DOHH2 (cell line): ENCODE measurements around the gene XAGE2.

Experiments used
- H3F3A ChIP-seq: fragments of 200-600 bp; sonication (generic), shearing (Covaris generic); 2 replicates; pipeline ENCODE4 v1.6.0; 2016; ENCODE audit warnings: antibody characterized with exemption, mild to moderate bottlenecking; ENCODE audit not compliant: control insufficient read depth, insufficient read depth
- H3K27ac ChIP-seq: fragments of 200-600 bp; sonication (generic); 2 replicates; pipeline ENCODE4 v1.5.1; 2014; ENCODE audit warnings: low read depth, mild to moderate bottlenecking, low read length, moderate library complexity
- H3K27me3 ChIP-seq: fragments of 200-600 bp; sonication (generic); 2 replicates; pipeline ENCODE4 v1.6.1; 2014; ENCODE audit warnings: mild to moderate bottlenecking, low read length, mixed read lengths; ENCODE audit not compliant: control insufficient read depth
- H3K36me3 ChIP-seq: fragments of 200-600 bp; sonication (generic); 2 replicates; pipeline ENCODE4 v1.6.1; 2014; ENCODE audit warnings: mild to moderate bottlenecking, low read length, moderate library complexity, mixed read lengths; ENCODE audit not compliant: control insufficient read depth
- H3K4me1 ChIP-seq: fragments of 200-600 bp; sonication (generic); 2 replicates; pipeline ENCODE4 v1.6.1; 2014; ENCODE audit warnings: mild to moderate bottlenecking, low read length, mixed read lengths; ENCODE audit not compliant: control insufficient read depth
- H3K4me2 ChIP-seq: fragments of 200-600 bp; sonication (generic); 2 replicates; pipeline ENCODE4 v1.6.0; 2014; ENCODE audit warnings: mild to moderate bottlenecking, low read length, moderate library complexity
- H3K4me3 ChIP-seq: fragments of 200-600 bp; sonication (generic); 2 replicates; pipeline ENCODE4 v1.5.1; 2014; ENCODE audit warnings: mild to moderate bottlenecking, low read length, mixed read lengths
- H3K79me2 ChIP-seq: fragments of 200-600 bp; sonication (generic); 2 replicates; pipeline ENCODE4 v1.6.1; 2014; ENCODE audit warnings: mild to moderate bottlenecking, low read length, mixed read lengths; ENCODE audit not compliant: control insufficient read depth
- H3K9me2 ChIP-seq: fragments of 200-600 bp; sonication (generic); replicated peaks from 2 replicates; pipeline ENCODE4 v1.6.1; 2014; ENCODE audit warnings: mild to moderate bottlenecking, low read length, mixed read lengths; ENCODE audit not compliant: control insufficient read depth
- H3K9me3 ChIP-seq: fragments of 200-600 bp; sonication (generic); 2 replicates; pipeline ENCODE4 v1.6.1; 2014; ENCODE audit warnings: antibody characterized with exemption, low read length, mixed read lengths; ENCODE audit not compliant: control insufficient read depth, insufficient read depth
- H4K20me1 ChIP-seq: fragments of 200-600 bp; sonication (generic); 2 replicates; pipeline ENCODE4 v1.6.0; 2014; ENCODE audit warnings: low read depth, mild to moderate bottlenecking, antibody characterized with exemption, low read length, moderate library complexity; ENCODE audit not compliant: control insufficient read depth, insufficient read depth
- EZH2phosphoT487 ChIP-seq: fragments of 200-600 bp; sonication (generic); IDR thresholded peaks from 2 replicates; pipeline ENCODE4 v1.6.1; 2017; ENCODE audit warnings: borderline replicate concordance, mild to moderate bottlenecking, antibody characterized with exemption, low read length, moderate library complexity, mixed read lengths
- TF ChIP-seq, protein P1 (sequence below): fragments of 200-600 bp; sonication (generic); IDR thresholded peaks from one replicate; pipeline ENCODE4 v1.5.1; 2014; ENCODE audit warnings: antibody characterized with exemption, mild to moderate bottlenecking, low read depth, low read length; ENCODE audit not compliant: poor library complexity, severe bottlenecking

Gene XAGE2

DNA sequence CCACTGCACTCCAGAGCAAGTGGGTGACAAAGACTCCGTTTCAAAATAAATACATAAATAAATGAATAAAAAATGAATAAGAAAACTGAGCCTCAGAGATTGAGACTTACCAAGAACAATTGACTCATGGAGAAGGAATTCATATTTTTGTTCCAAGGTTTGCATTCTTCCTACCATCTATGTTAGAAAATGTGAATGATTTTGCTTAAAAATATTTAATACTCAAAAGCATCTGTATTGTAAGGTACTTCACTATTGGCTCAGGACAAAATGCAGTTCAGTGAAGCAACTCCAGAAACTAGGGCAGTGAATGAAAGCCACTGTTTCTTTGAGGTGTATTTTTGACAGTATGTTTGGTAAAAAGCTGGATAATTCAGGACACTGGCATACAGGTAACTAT lies 54.1 kb downstream of the XAGE2 start:
- Histone ChIP-seq H3K4me1 (no peaks in the 10 kb centered on the region), H3K79me2 (no peaks in the 10 kb centered on the region), H3K4me2 (no peak overlapping the region), H3K27me3 (no peaks in the 10 kb centered on the region), H3K4me3 (no peak overlapping the region), H3F3A (no peaks in the 10 kb centered on the region), H3K36me3 (no peaks in the 10 kb centered on the region), H4K20me1 (no peaks in the 10 kb centered on the region), H3K9me2 (no peaks in the 10 kb centered on the region), H3K9me3 (no peaks in the 10 kb centered on the region), H3K27ac (no peak overlapping the region)
- TF ChIP-seq, protein P1, sequence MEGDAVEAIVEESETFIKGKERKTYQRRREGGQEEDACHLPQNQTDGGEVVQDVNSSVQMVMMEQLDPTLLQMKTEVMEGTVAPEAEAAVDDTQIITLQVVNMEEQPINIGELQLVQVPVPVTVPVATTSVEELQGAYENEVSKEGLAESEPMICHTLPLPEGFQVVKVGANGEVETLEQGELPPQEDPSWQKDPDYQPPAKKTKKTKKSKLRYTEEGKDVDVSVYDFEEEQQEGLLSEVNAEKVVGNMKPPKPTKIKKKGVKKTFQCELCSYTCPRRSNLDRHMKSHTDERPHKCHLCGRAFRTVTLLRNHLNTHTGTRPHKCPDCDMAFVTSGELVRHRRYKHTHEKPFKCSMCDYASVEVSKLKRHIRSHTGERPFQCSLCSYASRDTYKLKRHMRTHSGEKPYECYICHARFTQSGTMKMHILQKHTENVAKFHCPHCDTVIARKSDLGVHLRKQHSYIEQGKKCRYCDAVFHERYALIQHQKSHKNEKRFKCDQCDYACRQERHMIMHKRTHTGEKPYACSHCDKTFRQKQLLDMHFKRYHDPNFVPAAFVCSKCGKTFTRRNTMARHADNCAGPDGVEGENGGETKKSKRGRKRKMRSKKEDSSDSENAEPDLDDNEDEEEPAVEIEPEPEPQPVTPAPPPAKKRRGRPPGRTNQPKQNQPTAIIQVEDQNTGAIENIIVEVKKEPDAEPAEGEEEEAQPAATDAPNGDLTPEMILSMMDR = no peak
- TF ChIP-seq EZH2phosphoT487 = no peak

GRCh38 chrX:52424656-52425055 lies 55.8 kb downstream of the XAGE2 start:
- no peak for TF ChIP-seq EZH2phosphoT487
- TF ChIP-seq, protein P1 = no peak

More at GRCh38 chrX:52424656-52425055, 55.8 kb downstream of the XAGE2 start:
- no peaks in the 10 kb centered on the region for H3K27me3 ChIP-seq
- no peak overlapping the region for H3K4me3 ChIP-seq
- H3F3A ChIP-seq = no peaks in the 10 kb centered on the region
- no peak overlapping the region for H3K27ac ChIP-seq
- no peaks in the 10 kb centered on the region for H3K9me2 ChIP-seq
- H3K9me3 ChIP-seq = no peaks in the 10 kb centered on the region
- H3K4me2 ChIP-seq = no peak overlapping the region
- H3K4me1 ChIP-seq = no peaks in the 10 kb centered on the region
- H4K20me1 ChIP-seq = no peaks in the 10 kb centered on the region
- no peaks in the 10 kb centered on the region for H3K36me3 ChIP-seq
- no peaks in the 10 kb centered on the region for H3K79me2 ChIP-seq
